CD14-positive monocyte (primary cell): Measurements from ENCODE around the gene COPS2. TPM values are rescaled to one million over a fixed set of nuclear protein-coding genes. Genes with fewer than 3 reads are reported as not detected.

Source experiments
- DNase-seq, 3 donors: peaks; one replicate each; pipeline ENCODE4 v3.0.0-alpha.2; 2011 to 2022
- H2AFZ ChIP-seq: 2 replicates; pipeline ENCODE4 v1.6.0; 2012; ENCODE audit warnings: mild to moderate bottlenecking, low read depth, low read length, inconsistent platforms; ENCODE audit not compliant: insufficient read depth, poor library complexity, severe bottlenecking
- H3K27ac ChIP-seq, 2 donors: 1 replicate in 1 of 2; 2 replicates in 1 of 2; pipeline ENCODE4 v1.5.1; 2012 to 2013; ENCODE audit warnings: low read length in 2 of 2, control low read depth in 1 of 2, inconsistent platforms in 1 of 2, low read depth in 1 of 2, mild to moderate bottlenecking in 1 of 2
- H3K27me3 ChIP-seq, 2 donors: one replicate each; pipeline versions ENCODE4 v1.6.0 to v1.6.1; 2011 to 2013; ENCODE audit warnings: low read length in 2 of 2; ENCODE audit not compliant: control insufficient read depth in 2 of 2, insufficient read depth in 2 of 2
- H3K36me3 ChIP-seq, 2 donors: replicated peaks in 1 of 2; 1 replicate in 1 of 2; 2 replicates in 1 of 2; pipeline versions ENCODE4 v1.5.1 to v1.6.1; 2012 to 2013; ENCODE audit warnings: low read length in 2 of 2, control low read depth in 1 of 2, inconsistent platforms in 1 of 2, mild to moderate bottlenecking in 1 of 2; ENCODE audit not compliant: insufficient read depth in 2 of 2, control insufficient read depth in 1 of 2
- H3K4me1 ChIP-seq, 2 donors: 1 replicate in 1 of 2; 2 replicates in 1 of 2; pipeline versions ENCODE4 v1.5.1 to v1.6.1; 2012 to 2013; ENCODE audit warnings: low read length in 2 of 2, control low read depth in 1 of 2, inconsistent platforms in 1 of 2, mild to moderate bottlenecking in 1 of 2, moderate library complexity in 1 of 2; ENCODE audit not compliant: insufficient read depth in 2 of 2, control insufficient read depth in 1 of 2
- H3K4me2 ChIP-seq: replicated peaks from 2 replicates; pipeline ENCODE3; 2012; ENCODE audit warnings: low read length, moderate library complexity, mild to moderate bottlenecking; ENCODE audit not compliant: poor library complexity, severe bottlenecking; ENCODE audit errors: extremely low read depth
- H3K4me3 ChIP-seq, 3 experiments: fragments of 200-600 bp in 1 of 3; sonication (generic) in 1 of 3; replicated peaks in 1 of 3; 1 replicate in 2 of 3; 2 replicates in 1 of 3; pipeline ENCODE4 v1.5.1; 2011 to 2013; ENCODE audit warnings: low read length in 3 of 3, mild to moderate bottlenecking in 3 of 3, control low read depth in 2 of 3, low read depth in 2 of 3, inconsistent platforms in 1 of 3, moderate library complexity in 1 of 3
- H3K79me2 ChIP-seq: 2 replicates; pipeline ENCODE4 v1.6.0; 2012; ENCODE audit warnings: mild to moderate bottlenecking, control low read depth, inconsistent platforms, low read length, moderate library complexity; ENCODE audit not compliant: insufficient read depth
- H3K9ac ChIP-seq: 2 replicates; pipeline ENCODE4 v1.6.0; 2017; ENCODE audit warnings: low read length, mild to moderate bottlenecking; ENCODE audit not compliant: insufficient read depth, poor library complexity, severe bottlenecking
- H3K9me3 ChIP-seq, 2 donors: replicated peaks in 1 of 2; 1 replicate in 1 of 2; 2 replicates in 1 of 2; pipeline versions ENCODE4 v1.5.1 to v1.6.1; 2012 to 2013; ENCODE audit warnings: low read length in 2 of 2, control low read depth in 1 of 2; ENCODE audit not compliant: control insufficient read depth in 1 of 2, insufficient read depth in 1 of 2
- H4K20me1 ChIP-seq: 2 replicates; pipeline ENCODE4 v1.6.0; 2012; ENCODE audit warnings: mild to moderate bottlenecking, low read length, control low read depth, moderate library complexity; ENCODE audit not compliant: insufficient read depth
- H3K27ac Mint-ChIP-seq, 7 donors: one replicate each; pipeline ENCODE4 v1.8.0; 2020; ENCODE audit warnings: mild to moderate bottlenecking in 7 of 7, mixed read lengths in 7 of 7, moderate library complexity in 6 of 7, inconsistent platforms in 2 of 7
- H3K27me3 Mint-ChIP-seq, 3 donors: one replicate each; pipeline ENCODE4 v1.8.0; 2021 to 2022; ENCODE audit warnings: low read depth in 3 of 3, mild to moderate bottlenecking in 3 of 3, mixed read lengths in 3 of 3, moderate library complexity in 3 of 3, inconsistent platforms in 1 of 3
- H3K36me3 Mint-ChIP-seq, 2 donors: one replicate each; pipeline ENCODE4 v1.8.0; 2020; ENCODE audit warnings: mixed read lengths in 2 of 2, inconsistent platforms in 1 of 2, mild to moderate bottlenecking in 1 of 2
- H3K4me1 Mint-ChIP-seq: one replicate; pipeline ENCODE4 v1.8.0; 2020; ENCODE audit warnings: mild to moderate bottlenecking, mixed read lengths
- H3K4me3 Mint-ChIP-seq, 2 donors: one replicate each; pipeline ENCODE4 v1.8.0; 2020; ENCODE audit warnings: mild to moderate bottlenecking in 2 of 2, mixed read lengths in 2 of 2, moderate library complexity in 1 of 2
- H3K9me3 Mint-ChIP-seq, 7 donors: one replicate each; pipeline ENCODE4 v1.8.0; 2020 to 2022; ENCODE audit warnings: mixed read lengths in 7 of 7, mild to moderate bottlenecking in 6 of 7, moderate library complexity in 6 of 7, inconsistent platforms in 2 of 7
- CTCF ChIP-seq: fragments of 200-600 bp; IDR thresholded peaks from one replicate; pipeline ENCODE4 v1.8.0; 2022; ENCODE audit warnings: antibody characterized with exemption, mild to moderate bottlenecking
- WGBS: methylation state at CpG from one replicate; pipeline ENCODE4 v1.1.5; 2013; ENCODE audit warnings: missing lambda C conversion rate; ENCODE audit not compliant: insufficient coverage; 5-methylcytosine and 5-hydroxymethylcytosine counted together
- intact Hi-C, 2 donors: fragments of 100-400 bp; cut with micrococcal nuclease; formaldehyde crosslinking; loops; one replicate each; pipeline versions ENCODE4 v1.15.0 to v1.15.1; 2023
- polyA minus RNA-seq: library from RNA; depleted of rRNA, polyadenylated mRNA; stranded (reverse); fragments of >200 nt; gene quantifications from 2 replicates; pipeline ENCODE4 v1.2.3, GENCODE V29; 2012
- polyA plus RNA-seq, 3 donors: library from polyadenylated mRNA; depleted of rRNA in 1 of 3; unstranded in 2 of 3; stranded (reverse) in 1 of 3; fragments of 300-500 nt in 2 of 3; fragments of >200 nt in 1 of 3; fragmentation: Illumina TruSeq in 2 of 3; gene quantifications; 1 replicate in 2 of 3; 2 replicates in 1 of 3; pipeline ENCODE4 v1.2.3, GENCODE V29; 2012 to 2021
- total RNA-seq, 12 experiments: library from RNA in 1 of 12; stranded (reverse) in 1 of 12; fragments of 120-200 nt in 1 of 12; gene quantifications; one replicate each; pipeline ENCODE4 v1.2.4 and lab custom pipeline; 2013 to 2026; ENCODE audit warnings: mixed read lengths in 6 of 12, inconsistent platforms in 1 of 12

COPS2 gene
- 43.3 TPM for total RNA-seq (2013)
- 10 to 100 TPM; 22.2 to 36.1 (median 32.4) TPM for polyA plus RNA-seq
- 14.5 and 19.5 TPM in 2 replicates for polyA minus RNA-seq
- 41.7 to 129 (median 88.4) reads per million in 11 experiments for total RNA-seq (lab: John Stamatoyannopoulos, UW)

- Mint-ChIP-seq H3K27ac (peak within 1 kb of the TSS; percentile 92 to 99 (median 98)), H3K27me3 (no peaks in the 10 kb centered on the region), H3K4me1 (peaks cover 38% of the 10 kb centered on the region), H3K9me3 (no peaks in the 10 kb centered on the region), H3K4me3 (peak within 1 kb of the TSS; percentile 96 to 97), H3K36me3 (peaks cover 0 to 3% of the 10 kb centered on the region in 2 donors)
- peak; percentile 95 to 98 (median 96) for DNase-seq
- Histone ChIP-seq H3K4me2 (peak within 1 kb of the TSS; percentile 97), H4K20me1 (peaks cover 26% of the 10 kb centered on the region), H2AFZ (peak within 1 kb of the TSS; percentile 96), H3K9me3 (no peaks in the 10 kb centered on the region), H3K79me2 (peaks cover 78% of the 10 kb centered on the region), H3K4me1 (peaks cover 14 to 33% of the 10 kb centered on the region in 2 donors), H3K4me3 (peak within 1 kb of the TSS; percentile 92 to 97 (median 95)), H3K9ac (peak within 1 kb of the TSS; percentile 90), H3K36me3 (no peaks in the 10 kb centered on the region), H3K27me3 (no peaks in the 10 kb centered on the region), H3K27ac (peak within 1 kb of the TSS; percentile 86 to 89)
- intact Hi-C loops = loop anchor here (5.0 to 10.0 kb wide), 3 partner anchors 110 to 470 kb away; partner anchors contain the start of genes SECISBP2L (in 2 of the 2), CEP152 (in 1 of the 2), DTWD1 (in 1 of the 2) and FAM227B (in 1 of the 2)
- TF ChIP-seq CTCF = no peak
- under 1% methylated on average over 31 of the region's 46 CpGs for WGBS
These were observed at the start of gene COPS2 for GRCh38 chr15:49155110-49155833. Gene COPS2, minus strand, starts transcription at chr15:49155599. Its CDS starts 21 bp downstream, at chr15:49155578.

- Histone ChIP-seq H3K4me2 (no peak overlapping the region), H3K27me3 (no peaks in the 10 kb centered on the region), H3K27ac (no peak overlapping the region), H2AFZ (no peak overlapping the region), H3K36me3 (peaks cover 9 to 37% of the 10 kb centered on the region in 2 donors), H3K9me3 (no peaks in the 10 kb centered on the region), H3K4me1 (no peaks in the 10 kb centered on the region), H3K79me2 (no peaks in the 10 kb centered on the region), H3K4me3 (no peak overlapping the region), H4K20me1 (peaks cover 3% of the 10 kb centered on the region), H3K9ac (no peak overlapping the region)
- H3K36me3 Mint-ChIP-seq = peaks cover 32 to 46% of the 10 kb centered on the region in 2 donors
- H3K4me3 Mint-ChIP-seq = no peak overlapping the region
- no peak for TF ChIP-seq CTCF
- no peak for DNase-seq
- peaks cover 0 to 13% (median 3%) of the 10 kb centered on the region in 7 donors for H3K9me3 Mint-ChIP-seq
- no CpG with 5 or more reads among the region's 3 CpGs for WGBS
- intact Hi-C loops = no loop called here
- H3K27ac Mint-ChIP-seq = no peak overlapping the region
- peaks cover 0 to 1% (median 0%) of the 10 kb centered on the region in 3 donors for H3K27me3 Mint-ChIP-seq
- peaks cover 13% of the 10 kb centered on the region for H3K4me1 Mint-ChIP-seq
These were observed 44.9 kb upstream of the COPS2 start for GRCh38 chr15:49200347-49200746.
